ENCODE measurements around the gene TAX1BP1.

Gene TAX1BP1

DNA sequence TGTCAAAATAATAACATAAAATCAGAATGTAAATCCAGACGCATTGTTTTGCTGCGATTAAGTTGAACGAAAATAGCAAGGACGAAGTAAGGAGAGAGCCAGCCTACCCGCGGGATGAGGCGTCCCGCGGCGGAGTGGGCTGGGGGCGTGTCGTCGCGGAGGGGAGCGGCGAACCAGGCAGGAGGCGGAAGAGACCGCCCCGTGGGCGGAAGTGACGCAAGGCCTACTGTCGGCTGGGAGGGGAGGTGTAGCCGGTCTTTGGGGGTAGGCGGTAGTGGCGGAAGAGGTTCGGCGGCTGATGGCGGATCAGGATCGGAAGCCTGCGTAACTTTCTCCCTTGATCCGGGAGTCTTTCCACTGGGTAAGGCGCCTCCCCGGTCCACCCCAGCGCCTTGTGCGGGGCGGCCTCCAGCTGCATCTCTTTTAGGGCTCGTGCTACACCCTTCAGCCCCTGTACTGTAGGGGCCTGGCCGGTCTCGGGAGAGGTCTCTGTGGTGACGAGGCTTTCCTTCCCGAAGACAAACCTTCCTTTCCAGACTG is at the start of gene TAX1BP1:
TAX1BP1 (plus strand) TSS at position 254 of the 540 bp plus-strand sequence. CDS start 8,363 bp downstream, outside the sequence.
- DNase-seq = peak; percentile 96

DNA sequence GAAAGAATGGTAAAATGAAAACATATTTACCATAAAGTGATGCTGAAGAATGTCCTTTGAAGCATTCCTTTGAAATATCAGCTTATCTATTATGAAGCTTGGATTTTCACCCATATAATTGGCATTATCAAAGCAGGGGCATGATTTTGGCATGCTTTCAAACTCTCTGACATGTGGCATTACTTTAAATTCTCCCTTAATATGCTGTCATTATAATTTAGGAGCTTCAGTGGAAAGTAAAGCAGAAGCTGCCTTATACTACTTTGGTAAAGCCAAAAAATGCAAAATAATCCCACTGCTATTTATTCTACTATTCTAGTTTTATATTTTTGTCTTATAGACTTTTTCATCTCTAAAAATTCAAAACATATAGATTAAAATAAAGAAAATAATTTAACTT is 49.3 kb upstream of the TAX1BP1 start:
- DNase-seq = no peak

DNA sequence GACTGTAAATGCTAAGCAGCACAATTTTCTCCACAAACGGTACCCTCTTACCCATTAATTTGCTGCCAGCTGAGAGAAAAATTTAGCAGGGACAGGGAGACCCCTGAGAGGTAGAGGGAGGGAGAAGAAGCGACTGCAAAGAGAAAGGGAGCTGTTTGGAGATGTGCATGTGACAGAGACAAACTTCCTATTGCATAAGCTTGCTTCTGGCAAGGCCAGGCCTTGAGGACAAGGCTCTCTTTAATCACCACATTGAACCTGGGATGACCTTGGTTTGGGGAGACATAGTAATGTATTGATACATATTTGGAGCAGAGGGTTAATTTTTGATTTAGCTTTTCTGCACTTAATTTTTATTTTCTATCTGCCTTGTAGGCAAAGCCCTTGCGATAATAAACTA is 46.2 kb upstream of the TAX1BP1 start:
- DNase-seq = no peak

DNA sequence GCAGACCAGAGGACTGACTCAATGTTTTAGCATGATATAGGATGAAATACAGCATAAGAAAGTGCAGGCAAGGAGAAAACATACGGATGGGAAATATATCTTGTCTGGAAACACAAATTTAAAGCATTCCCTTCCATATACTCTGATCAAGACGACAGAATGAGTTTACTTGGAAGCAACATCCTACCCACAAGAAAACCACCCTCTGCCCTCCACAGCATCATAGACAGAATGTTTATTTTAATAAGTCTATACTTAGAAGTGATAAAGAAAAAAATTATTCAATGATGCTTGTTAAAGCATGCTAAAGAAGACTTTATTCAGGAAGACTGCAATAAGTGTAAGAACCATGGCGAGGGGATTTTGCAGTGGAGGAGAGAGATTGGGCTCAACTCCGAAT is 44.9 kb upstream of the TAX1BP1 start:
- DNase-seq = no peak

DNA sequence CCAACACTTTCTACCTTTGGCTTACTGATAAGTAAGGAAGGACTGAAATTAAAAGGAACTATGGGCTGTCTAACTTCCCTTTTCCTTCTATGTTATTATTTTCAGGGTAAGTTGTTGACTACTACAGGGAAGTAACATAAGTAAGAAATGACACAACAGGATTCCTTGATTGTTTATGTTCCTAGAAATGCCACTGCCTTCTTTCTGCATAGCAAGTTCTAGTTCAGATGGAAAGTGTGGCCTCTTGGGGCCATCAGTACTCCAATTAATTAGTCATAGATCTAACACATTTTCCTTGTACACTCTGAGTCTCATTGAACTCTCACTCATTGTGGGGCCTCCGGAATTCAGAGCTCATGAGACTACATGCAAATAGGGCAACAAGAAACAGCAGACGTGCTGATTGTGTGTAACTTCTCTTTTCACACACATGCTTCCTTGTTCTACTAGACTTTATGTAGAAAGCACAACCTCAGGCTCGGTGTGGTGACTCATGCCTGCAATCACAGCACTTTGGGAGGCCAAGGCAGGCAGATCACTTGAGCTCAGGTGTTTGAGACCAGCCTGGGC is 42.0 kb upstream of the TAX1BP1 start:
- DNase-seq = peak; percentile 12

DNA sequence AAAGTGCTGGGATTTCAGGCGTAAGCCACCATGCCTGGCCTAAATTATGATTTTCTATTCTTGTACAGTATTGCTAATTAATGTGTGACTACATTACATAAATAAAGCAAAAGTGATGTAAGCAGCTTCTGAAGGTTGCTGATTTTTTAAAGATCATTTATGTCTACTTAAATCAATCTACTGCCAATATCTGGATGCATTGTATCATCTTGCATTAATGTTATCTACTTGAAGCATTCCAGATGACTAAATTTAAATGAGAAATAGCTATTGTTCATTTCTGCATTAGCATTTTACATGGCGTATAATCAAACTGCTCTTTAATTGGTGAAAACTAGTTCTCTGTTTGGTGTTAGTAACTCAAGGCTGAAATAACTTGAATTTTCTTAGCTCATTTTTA is 40.2 kb upstream of the TAX1BP1 start:
- DNase-seq = no peak

DNA sequence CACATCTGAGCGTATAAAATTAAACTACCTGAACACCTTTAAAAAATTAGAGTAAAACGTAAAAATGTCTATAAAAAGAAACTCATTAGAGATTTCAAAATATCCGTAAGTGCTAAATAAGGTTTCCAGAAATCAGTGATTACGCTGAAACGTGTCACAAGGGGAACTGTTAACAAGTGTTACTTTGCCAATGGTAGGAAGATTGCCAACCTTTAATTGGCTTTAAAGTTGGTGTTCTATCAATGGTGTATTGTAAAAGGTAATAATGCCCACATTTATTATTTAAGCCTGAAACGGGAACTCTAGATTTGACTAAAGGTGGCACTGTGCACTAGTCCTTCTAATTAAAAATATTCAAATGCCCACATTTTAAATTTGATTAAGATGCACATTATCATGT is 39.5 kb upstream of the TAX1BP1 start:
- DNase-seq = no peak

DNA sequence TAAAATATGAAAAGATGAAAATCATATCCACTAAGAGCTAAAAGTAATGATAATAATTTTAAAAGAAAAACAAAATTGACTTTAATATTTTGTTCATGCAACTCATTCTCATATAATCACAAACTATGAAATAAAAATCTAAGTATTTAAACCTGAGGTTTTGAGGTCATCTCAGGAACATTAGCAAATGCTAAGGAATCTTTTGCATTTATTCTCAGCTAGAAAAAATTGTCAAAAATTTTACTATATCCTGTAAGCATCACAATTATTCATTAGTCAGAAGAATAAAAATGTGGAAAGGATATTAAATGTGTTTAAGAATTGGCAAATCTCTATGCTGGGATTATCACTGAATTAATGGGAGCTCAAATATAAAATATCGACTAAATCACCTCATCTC is 36.8 kb upstream of the TAX1BP1 start:
- DNase-seq = no peak

DNA sequence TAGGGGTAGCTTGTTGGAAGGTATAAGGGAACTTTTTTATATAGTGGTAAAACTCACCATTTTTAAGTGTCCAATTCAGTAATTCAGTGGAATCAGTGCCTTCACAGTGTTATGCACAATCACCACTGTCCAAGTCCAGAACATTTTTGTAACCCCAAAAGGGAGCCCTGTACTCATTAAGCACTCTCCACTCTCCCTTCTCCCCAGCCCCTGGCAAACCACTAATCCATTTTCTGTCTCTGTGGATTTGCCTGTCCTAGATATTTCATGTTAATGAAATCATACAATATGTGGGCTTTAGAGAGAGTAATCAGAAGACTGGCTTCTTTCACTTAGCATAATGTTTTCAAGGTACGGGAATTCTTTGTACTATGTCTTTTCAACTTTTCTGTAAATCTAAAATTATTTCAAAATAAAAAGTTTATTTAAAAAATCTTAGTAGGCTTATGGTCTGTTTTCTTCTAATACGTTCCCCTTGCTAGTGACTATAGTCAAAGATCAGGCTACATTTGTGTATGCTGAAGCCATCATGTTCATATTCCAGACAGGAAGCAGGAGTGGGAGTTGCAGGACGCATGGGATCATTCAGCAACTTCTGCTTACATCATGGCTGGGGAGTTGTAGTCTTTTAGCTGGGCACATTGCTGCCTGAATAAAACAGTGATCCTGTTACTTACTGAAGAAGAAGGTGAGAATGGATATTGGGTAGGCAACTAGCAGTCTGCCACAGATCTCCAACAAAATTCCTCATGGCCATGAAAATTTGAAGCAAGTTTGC is 35.4 kb upstream of the TAX1BP1 start:
- DNase-seq = no peak

DNA sequence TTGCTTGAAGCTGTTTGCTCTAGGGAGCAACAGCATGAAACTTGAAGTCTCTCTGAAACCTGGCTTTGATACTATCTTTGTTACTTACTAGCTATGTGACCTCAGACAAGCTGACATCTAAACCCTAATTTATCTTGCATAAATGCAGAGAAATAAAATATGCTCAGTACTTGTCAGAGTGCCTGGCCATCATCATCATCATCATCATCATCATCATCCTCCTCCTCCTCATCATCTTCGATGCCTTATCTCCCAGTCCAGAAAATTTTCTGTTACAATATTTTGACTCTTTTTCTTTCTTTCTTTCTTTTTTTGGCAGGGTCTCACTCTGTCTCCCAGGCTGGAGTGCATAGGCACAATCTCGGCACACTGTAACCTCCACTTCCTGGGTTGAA is 34.8 kb upstream of the TAX1BP1 start:
- no peak for DNase-seq

DNA sequence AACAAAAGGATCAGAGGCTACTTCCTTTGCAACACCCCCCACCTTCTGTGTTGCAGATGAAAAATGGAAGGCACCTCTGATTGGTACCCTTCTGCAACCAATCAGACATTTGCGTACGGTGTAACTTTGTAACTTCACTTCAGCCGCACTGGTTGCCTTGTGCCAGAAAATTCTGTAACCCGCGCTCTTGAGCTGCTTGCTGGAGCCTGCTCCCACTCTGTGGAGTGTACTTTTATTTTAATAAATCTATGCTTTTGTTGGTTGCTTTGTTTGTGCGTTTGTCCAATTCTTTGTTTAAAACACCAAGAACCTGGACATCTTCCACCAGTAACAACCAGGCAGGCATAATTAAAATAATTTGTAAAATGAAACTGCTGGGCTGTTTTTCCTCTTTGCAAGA is 31.5 kb upstream of the TAX1BP1 start:
- no peak for DNase-seq

DNA sequence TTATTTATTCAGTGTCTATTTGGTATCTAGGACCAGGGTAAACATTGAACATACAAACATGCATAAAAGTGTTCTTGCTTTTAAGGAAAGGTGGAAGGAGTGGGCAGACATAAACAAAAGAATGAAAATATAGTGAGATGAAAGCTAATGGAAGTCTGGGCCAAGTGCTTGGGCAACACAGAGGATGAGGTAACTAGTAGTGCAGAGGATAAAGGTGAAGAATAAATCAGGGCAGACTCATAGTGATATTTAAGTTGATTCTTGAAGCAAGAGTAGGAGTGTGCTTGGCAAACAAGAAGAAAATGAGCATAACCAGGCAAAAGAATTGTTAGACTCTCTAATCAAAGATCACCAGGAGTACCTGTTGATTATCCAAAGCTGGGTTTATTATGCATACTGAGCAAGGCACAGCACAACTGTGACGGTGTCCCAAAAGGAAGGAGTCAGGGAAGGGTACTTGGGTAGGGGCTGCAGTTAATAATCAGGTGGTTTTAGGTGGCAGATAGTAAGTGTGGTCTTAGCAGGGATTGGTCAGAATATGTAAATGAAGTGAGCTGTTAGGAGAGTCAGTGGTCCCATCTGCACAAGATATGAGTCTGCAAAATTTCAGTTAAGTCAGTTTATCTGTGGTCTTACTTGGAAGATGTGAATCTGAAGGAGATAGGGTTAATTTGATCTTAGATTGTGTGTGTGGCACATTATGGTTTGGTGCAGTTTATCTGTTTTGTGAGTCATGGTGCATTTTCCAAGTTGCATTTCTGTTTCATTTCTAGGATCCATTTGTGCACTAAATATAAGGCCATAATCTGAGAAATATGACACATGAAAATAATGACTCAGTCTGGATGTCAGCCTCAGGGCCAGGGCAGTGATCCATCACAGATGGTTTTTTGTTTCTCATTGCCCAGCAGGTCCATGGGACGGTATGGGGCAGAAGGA is 30.6 kb upstream of the TAX1BP1 start:
- DNase-seq = no peak

DNA sequence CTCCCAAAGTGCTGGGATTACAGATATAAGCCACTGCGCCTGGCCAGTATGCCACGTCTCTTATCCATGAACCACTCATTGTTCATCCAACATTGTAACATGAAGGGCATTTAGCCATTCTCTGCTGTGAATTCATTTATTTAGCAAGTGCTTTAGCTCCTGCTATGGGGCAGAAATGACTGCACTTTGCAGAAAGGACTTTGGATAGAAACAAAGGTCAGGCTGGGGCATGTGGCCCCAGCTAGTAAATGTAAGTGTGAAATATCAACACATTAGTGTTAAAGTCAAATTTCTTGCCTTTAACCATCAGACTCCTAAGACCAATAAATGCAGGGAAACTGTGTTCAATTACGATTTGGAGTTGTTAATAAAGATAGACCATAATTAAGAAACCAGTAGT is 27.7 kb upstream of the TAX1BP1 start:
- no peak for DNase-seq

DNA sequence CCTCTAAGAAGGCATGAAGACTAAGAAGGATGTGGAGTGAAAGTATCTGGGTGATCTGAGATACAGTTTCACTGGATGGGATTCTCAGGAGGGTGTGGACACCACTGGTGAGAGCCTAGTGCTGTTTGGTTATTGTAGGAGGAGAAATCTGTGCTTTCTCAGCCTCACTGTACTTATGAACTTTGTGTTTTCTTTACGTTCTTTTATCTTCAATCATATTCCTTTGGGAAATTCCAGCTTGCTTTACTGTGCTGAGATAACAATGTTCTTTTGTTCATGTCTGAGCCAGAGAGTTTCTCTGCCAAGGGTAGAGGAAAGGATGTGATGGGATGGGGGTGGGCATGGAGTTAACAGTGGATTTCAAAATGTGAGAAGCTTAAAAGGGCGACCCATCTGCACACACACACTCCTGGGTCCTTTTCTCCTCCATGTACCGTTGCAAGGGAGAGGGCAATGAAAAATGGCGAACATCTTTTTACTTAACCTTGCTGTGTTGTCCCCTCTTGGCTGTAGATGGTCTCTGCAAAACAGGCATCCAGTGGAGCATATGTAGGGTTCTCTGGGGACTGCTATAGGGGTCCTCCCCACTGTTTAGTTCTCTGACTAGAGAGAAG is 25.0 kb upstream of the TAX1BP1 start:
- no peak for DNase-seq

DNA sequence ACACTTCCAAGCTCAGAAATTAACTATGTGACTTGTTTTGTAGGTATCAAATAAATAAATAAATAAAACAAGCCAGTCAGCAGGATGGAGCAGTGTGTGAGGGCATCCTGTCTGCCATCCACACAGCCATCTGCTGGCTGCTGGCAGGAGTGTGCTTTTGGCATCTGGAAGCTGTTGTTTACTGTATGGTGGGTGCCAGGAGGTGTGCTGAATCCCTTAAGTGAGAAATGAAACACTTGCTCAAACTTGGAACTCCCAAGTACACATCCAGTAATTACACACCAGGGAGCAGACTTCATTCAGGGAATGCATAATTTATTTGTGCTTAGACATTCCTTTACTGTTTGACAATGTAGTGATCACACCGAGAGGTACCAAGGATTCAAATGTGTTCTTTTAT is 16.9 kb upstream of the TAX1BP1 start:
- no peak for DNase-seq

DNA sequence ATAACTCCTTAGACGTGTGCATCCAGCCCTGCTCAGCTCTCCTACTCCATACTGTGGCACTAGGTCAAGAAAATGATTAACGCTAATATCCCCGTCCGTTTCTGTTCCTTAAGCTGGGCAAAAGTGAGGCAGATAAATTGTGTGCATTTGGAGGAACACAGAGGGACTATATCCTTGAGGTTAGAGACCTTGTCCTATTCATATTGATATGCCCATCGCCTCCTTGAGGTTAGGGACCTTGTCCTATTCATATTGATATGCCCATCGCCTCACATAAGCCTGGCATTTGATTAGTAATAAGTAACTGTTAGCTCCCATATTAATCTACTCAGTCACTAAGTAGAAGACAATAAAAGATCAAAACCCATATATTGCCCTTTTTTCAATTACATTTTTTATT is 12.9 kb upstream of the TAX1BP1 start:
- DNase-seq = no peak

DNA sequence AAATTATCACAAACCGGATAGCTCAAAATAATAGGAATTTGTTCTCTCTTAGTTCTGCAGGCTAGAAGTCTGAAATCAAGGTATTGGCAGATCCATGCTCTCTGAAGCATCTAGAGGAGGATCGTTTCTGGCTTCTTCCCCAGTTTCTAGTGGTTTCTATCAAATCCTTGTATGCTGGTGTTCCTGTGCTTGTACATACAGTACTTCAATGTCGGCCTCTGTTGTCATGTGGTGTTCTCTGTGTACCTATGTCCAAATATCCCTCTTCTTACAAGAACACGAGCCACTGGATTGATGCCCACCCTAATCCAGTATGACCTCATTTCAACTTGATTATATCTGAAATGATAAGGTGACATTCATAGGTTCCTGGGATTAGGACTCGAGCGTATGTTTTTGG is 9.8 kb upstream of the TAX1BP1 start:
- DNase-seq = no peak

DNA sequence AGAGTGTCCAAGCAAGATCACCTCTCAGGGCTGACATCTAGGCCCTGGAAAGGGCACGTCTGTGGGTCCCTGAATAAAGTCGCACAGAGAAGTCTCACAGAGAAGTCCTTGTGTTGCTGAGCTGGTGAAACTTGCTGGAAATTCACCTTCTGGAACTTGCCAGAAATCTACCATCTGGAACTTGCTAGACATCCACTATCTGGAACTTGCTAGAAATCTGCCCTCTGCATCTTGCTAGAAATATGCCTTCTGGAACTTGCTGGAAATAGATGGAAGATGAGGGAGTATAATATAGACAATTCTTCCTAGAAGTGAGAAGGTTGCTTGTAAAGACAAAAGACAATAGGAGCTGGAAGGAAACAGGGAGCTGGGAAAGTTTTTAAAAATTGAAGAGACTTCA is 5.4 kb upstream of the TAX1BP1 start:
- no peak for DNase-seq

DNA sequence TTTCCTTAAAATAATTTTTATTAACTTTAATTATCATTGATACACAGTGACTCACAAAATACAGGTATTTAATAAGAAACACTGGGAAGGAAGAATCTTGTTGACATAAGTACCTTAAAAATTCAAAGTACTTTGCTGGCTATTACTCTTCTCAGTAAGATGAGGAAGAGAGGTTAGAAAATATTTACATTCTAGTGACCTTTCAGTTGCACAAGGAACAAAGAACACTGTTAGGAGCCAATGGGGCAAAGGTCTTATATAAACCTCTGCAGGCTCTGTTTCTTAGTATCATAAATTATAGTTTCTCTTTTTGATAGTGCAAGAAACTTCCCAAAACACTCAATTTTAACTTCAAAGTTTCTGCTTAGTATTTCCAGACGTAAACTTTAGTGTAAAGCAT is 4.8 kb upstream of the TAX1BP1 start:
- no peak for DNase-seq

DNA sequence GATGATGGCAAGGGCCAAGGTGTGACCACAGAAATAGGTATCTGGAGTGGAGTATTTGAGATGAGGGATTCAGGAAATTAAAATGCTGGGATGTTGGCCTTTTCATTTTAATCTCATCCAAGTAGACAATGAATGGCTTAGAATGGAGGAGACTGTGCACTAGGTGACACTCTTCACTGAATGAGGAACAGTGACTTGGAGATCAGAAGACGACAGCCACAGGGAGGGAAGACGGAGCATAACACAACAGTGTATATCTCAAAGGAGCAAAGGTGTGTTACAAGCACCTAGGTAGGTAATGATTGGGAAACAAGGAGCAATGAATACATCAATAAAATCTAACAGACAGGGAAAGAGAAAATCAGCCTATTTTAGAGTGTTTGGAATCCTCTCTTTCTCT is 4.1 kb upstream of the TAX1BP1 start:
- no peak for DNase-seq

DNA sequence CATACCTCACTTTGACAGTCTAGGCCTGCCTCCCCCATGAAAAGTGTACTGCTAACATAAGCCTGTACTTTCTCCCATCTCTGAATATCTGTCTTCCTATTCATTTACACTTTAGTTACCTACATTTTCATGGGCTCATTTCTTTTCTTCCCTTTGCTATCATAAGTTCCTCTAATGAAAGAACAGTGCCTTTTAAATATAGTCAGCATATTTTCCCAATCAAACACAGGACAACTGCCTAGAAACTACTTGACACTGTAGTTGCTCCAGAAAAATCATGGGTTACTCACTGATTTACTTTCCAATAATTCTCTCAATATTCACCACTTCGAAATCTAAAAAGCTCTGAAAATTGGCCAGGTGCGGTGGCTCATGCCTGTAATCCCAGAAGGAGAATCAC is 2.8 kb upstream of the TAX1BP1 start:
- no peak for DNase-seq

DNA sequence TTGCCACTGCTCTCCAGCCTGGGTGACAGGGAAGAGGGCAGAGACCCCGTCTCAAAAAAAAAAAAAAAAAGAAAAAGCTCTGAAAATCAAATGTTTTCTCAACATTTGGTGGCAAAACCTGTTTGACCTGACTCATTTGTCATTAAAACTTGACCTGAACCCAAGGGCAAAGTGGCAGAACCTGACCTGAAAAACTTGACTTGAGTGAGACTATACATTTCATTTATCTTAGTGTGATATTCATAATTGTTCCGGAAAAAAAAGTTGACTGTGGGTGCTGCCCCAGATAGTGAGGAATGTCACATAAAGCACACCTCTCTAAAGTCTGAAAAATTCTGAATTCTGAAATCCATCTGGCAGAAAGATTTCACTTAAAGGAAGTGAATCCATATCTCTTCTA is 2.3 kb upstream of the TAX1BP1 start:
- DNase-seq = no peak

DNA sequence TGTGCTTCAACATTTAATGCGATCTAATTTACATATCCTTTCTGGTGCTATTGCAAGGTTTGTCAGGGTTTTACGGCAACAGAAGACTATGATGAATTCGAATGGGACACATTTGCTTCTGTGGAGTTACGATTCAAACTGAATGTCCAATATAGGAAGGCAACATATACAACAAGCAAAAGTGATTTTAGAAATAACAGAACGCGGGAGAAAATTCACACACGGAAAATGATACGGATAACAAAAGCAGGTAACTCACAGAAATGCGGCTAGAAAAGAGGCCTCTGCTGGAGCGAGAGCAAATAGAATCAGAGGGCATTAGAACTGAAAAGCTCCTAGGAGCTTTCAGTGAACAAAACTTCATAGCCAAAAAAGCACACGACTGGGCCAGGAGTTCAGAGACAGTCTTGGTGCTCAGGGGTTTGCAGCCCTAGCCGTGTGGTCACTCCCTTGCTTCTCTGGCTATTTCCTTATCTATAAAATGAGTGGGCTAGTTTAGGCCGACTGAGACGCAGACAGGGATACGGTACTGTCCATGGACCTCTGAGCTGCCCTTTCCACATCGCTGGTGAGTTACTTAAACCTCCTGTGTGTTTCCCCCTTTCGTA is 557 bp upstream of the TAX1BP1 start:
- peak; percentile 7 for DNase-seq
